Kidney capillary endothelial cell (primary cell): ENCODE results near the gene NDUFS7.

Experiments used
- DNase-seq: peaks from one replicate; pipeline ENCODE4 v3.0.0-alpha.2; 2018; ENCODE audit warnings: low spot score

The NDUFS7 gene

GRCh38 chr19:1432507-1432887, 48.8 kb downstream of the NDUFS7 start:
- no peak for DNase-seq

- no peak for DNase-seq
Observed at GRCh38 chr19:1433119-1434039, 49.7 kb downstream of the NDUFS7 start.

GRCh38 chr19:1434040-1434366, 50.3 kb downstream of the NDUFS7 start:
- DNase-seq = no peak

GRCh38 chr19:1434577-1435060, 50.9 kb downstream of the NDUFS7 start:
- DNase-seq = no peak

GRCh38 chr19:1435378-1435989, 51.8 kb downstream of the NDUFS7 start:
- DNase-seq = no peak

- DNase-seq = no peak
Observed at GRCh38 chr19:1437609-1438008, 53.9 kb downstream of the NDUFS7 start.

GRCh38 chr19:1438035-1438932, 54.6 kb downstream of the NDUFS7 start, which contains the start of gene RPS15:
Gene RPS15, plus strand, starts transcription at chr19:1438396. Its CDS starts 30 bp downstream, at chr19:1438426.
- DNase-seq = peak; percentile 95

GRCh38 chr19:1438933-1439354, 55.2 kb downstream of the NDUFS7 start:
- DNase-seq = no peak

- peak; percentile 32 for DNase-seq
Observed at GRCh38 chr19:1439525-1440417, 56.1 kb downstream of the NDUFS7 start.

- DNase-seq = no peak
Observed at GRCh38 chr19:1440418-1440801, 56.7 kb downstream of the NDUFS7 start.

GRCh38 chr19:1441022-1441426, 57.3 kb downstream of the NDUFS7 start:
- no peak for DNase-seq

- no peak for DNase-seq
Observed at GRCh38 chr19:1441677-1442438, 58.2 kb downstream of the NDUFS7 start.
